SK-N-SH treated with all-trans-retinoic acid at 6 μM for 48 hours (cell line): Measurements from ENCODE around the gene TMEM54.

Source experiments
- CREB5 ChIP-seq: fragments of 250-450 bp; sonication (Bioruptor Pico); IDR thresholded peaks from 2 replicates; pipeline ENCODE4 v1.5.1; 2020; ENCODE audit warnings: low read depth, mild to moderate bottlenecking, moderate library complexity
- PATZ1 ChIP-seq: fragments of 250-450 bp; sonication (Bioruptor Pico); IDR thresholded peaks from 2 replicates; pipeline ENCODE4 v1.8.0; 2020; ENCODE audit warnings: mild to moderate bottlenecking, moderate library complexity, borderline replicate concordance
- POU6F1 ChIP-seq: fragments of 250-450 bp; sonication (Bioruptor Pico); IDR thresholded peaks from 2 replicates; pipeline ENCODE4 v1.8.0; 2021; ENCODE audit warnings: low read depth, mild to moderate bottlenecking, moderate library complexity, borderline replicate concordance
- PPARA ChIP-seq: fragments of 250-450 bp; sonication (Bioruptor Pico); IDR thresholded peaks from 2 replicates; pipeline ENCODE4 v1.5.0; 2020; ENCODE audit warnings: mild to moderate bottlenecking, borderline replicate concordance
- RARB ChIP-seq: fragments of 250-450 bp; sonication (Bioruptor Pico); IDR thresholded peaks from 2 replicates; pipeline ENCODE4 v1.8.0; 2021; ENCODE audit warnings: mild to moderate bottlenecking, moderate library complexity
- SNAI2 ChIP-seq: fragments of 250-450 bp; sonication (Bioruptor Pico); IDR thresholded peaks from 2 replicates; pipeline ENCODE4 v1.5.0; 2020; ENCODE audit warnings: mild to moderate bottlenecking, moderate library complexity
- TOX ChIP-seq: fragments of 250-450 bp; sonication (Bioruptor Pico); IDR thresholded peaks from 2 replicates; pipeline ENCODE4 v1.8.0; 2021; ENCODE audit warnings: mild to moderate bottlenecking, moderate library complexity, borderline replicate concordance
- ZC3H10 ChIP-seq: fragments of 250-450 bp; sonication (Bioruptor Pico); IDR thresholded peaks from 2 replicates; pipeline ENCODE4 v1.5.1; 2021; ENCODE audit warnings: mild to moderate bottlenecking, moderate library complexity
- ZFP3 ChIP-seq: fragments of 250-450 bp; sonication (Bioruptor Pico); IDR thresholded peaks from 2 replicates; pipeline ENCODE4 v1.5.0; 2020; ENCODE audit warnings: mild to moderate bottlenecking, moderate library complexity

- no peak for TF ChIP-seq SNAI2 (CRISPR knock-in tag)
- no peak for TF ChIP-seq POU6F1
- no peak for TF ChIP-seq PPARA
- no peak for TF ChIP-seq RARB
- no peak for TF ChIP-seq PATZ1 (CRISPR knock-in tag)
- TF ChIP-seq ZFP3 (CRISPR knock-in tag) = no peak
- no peak for TF ChIP-seq CREB5 (CRISPR knock-in tag)
- TF ChIP-seq ZC3H10 (CRISPR knock-in tag) = no peak
- no peak for TF ChIP-seq TOX (CRISPR knock-in tag)
These were observed 4.7 kb downstream of the TMEM54 start for GRCh38 chr1:32896451-32896850.
